NT2/D1 (cell line): Measurements from ENCODE around the gene GNPAT.

ENCODE experiments used
- DNase-seq: peaks from one replicate; pipeline ENCODE4 v3.0.0-alpha.2; 2011; ENCODE audit warnings: low read depth, low spot score
- H3K27me3 ChIP-seq: 2 replicates; pipeline ENCODE4 v1.6.0; 2011; ENCODE audit warnings: mild to moderate bottlenecking; ENCODE audit not compliant: insufficient read length, insufficient read depth
- H3K36me3 ChIP-seq: 2 replicates; pipeline ENCODE4 v1.6.1; 2011; ENCODE audit warnings: mild to moderate bottlenecking, low read length, mixed read lengths; ENCODE audit not compliant: insufficient read depth, insufficient read length
- H3K4me1 ChIP-seq: 2 replicates; pipeline ENCODE4 v1.5.1; 2011; ENCODE audit not compliant: insufficient read depth, insufficient read length
- H3K4me3 ChIP-seq: 2 replicates; pipeline ENCODE4 v1.5.1; 2011; ENCODE audit warnings: low read depth; ENCODE audit not compliant: insufficient read length
- H3K9ac ChIP-seq: 2 replicates; pipeline ENCODE4 v1.6.0; 2011; ENCODE audit warnings: low read depth; ENCODE audit not compliant: insufficient read length
- H3K9me3 ChIP-seq: 2 replicates; pipeline ENCODE4 v1.5.1; 2011; ENCODE audit warnings: mild to moderate bottlenecking, low read length; ENCODE audit not compliant: insufficient read depth
- SUZ12 ChIP-seq: IDR thresholded peaks from 2 replicates; pipeline ENCODE4 v1.6.1; 2011; ENCODE audit not compliant: insufficient read length, insufficient read depth; ENCODE audit errors: extremely low read depth
- YY1 ChIP-seq: IDR thresholded peaks from 2 replicates; pipeline ENCODE4 v1.6.1; 2011; ENCODE audit not compliant: insufficient read length, insufficient read depth
- ZNF274 ChIP-seq: IDR thresholded peaks from 2 replicates; pipeline ENCODE4 v1.6.1; 2011; ENCODE audit warnings: mild to moderate bottlenecking, low read depth, low read length

The GNPAT gene

GRCh38 chr1:231231511-231231910, 9.5 kb upstream of the GNPAT start:
- no peaks in the 10 kb centered on the region for H3K9me3 ChIP-seq
- peaks cover 50% of the 10 kb centered on the region for H3K36me3 ChIP-seq
- no peaks in the 10 kb centered on the region for H3K27me3 ChIP-seq
- H3K4me3 ChIP-seq: no peak overlapping the region
- H3K4me1 ChIP-seq: no peaks in the 10 kb centered on the region
- DNase-seq: no peak
- H3K9ac ChIP-seq: no peak overlapping the region
- no peak for TF ChIP-seq YY1
- no peak for TF ChIP-seq ZNF274
- TF ChIP-seq SUZ12: no peak

GRCh38 chr1:231232870-231233734, 7.9 kb upstream of the GNPAT start:
- Histone ChIP-seq H3K36me3 (peaks cover 55% of the 10 kb centered on the region), H3K9ac (no peak overlapping the region), H3K9me3 (no peaks in the 10 kb centered on the region), H3K4me1 (no peaks in the 10 kb centered on the region), H3K4me3 (no peak overlapping the region), H3K27me3 (no peaks in the 10 kb centered on the region)
- no peak for DNase-seq
- no peak for TF ChIP-seq SUZ12
- TF ChIP-seq YY1: no peak
- no peak for TF ChIP-seq ZNF274

DNA sequence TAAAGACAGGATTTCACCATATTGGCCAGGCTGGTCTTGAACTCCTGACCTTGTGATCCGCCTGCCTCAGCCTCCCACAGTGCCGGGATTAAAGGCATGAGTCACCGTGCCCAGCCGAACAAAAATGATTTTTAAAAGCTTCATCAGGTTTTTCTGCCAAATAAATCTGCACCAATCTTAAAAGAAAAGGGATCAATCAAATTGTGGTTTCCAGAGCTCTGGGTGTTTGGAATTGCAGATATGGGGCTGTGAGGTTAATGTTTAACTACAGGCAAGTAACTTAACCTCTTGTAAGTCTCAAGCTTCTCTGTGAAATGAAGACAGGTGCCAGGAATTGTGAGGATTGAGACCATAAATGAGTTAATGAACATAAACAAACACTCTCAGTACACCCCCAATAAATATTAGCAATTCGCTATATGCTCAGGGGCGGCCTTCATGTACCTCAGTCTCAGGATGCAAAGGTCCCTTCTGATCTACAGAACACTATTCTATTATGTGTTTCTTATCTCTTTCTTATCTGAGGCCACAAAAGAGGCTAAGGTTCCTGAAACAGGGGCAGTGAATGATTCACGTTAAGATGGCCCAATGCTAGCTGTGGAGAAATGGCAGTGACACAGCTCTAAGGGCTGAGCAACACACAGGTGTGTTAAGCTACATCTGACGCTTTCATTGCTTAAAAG, 7.1 kb upstream of the GNPAT start:
- Histone ChIP-seq H3K36me3 (peaks cover 56% of the 10 kb centered on the region), H3K9ac (no peak overlapping the region), H3K27me3 (no peaks in the 10 kb centered on the region), H3K9me3 (no peaks in the 10 kb centered on the region), H3K4me3 (no peak overlapping the region), H3K4me1 (no peaks in the 10 kb centered on the region)
- no peak for TF ChIP-seq ZNF274
- TF ChIP-seq SUZ12: no peak
- no peak for TF ChIP-seq YY1
- no peak for DNase-seq

GRCh38 chr1:231234506-231234905, 6.5 kb upstream of the GNPAT start:
- H3K9ac ChIP-seq: no peak overlapping the region
- no peak for TF ChIP-seq SUZ12
- no peak for TF ChIP-seq ZNF274
- no peak for TF ChIP-seq YY1
- no peaks in the 10 kb centered on the region for H3K9me3 ChIP-seq
- H3K4me3 ChIP-seq: no peak overlapping the region
- no peaks in the 10 kb centered on the region for H3K27me3 ChIP-seq
- H3K36me3 ChIP-seq: peaks cover 54% of the 10 kb centered on the region
- DNase-seq: no peak
- H3K4me1 ChIP-seq: no peaks in the 10 kb centered on the region

DNA sequence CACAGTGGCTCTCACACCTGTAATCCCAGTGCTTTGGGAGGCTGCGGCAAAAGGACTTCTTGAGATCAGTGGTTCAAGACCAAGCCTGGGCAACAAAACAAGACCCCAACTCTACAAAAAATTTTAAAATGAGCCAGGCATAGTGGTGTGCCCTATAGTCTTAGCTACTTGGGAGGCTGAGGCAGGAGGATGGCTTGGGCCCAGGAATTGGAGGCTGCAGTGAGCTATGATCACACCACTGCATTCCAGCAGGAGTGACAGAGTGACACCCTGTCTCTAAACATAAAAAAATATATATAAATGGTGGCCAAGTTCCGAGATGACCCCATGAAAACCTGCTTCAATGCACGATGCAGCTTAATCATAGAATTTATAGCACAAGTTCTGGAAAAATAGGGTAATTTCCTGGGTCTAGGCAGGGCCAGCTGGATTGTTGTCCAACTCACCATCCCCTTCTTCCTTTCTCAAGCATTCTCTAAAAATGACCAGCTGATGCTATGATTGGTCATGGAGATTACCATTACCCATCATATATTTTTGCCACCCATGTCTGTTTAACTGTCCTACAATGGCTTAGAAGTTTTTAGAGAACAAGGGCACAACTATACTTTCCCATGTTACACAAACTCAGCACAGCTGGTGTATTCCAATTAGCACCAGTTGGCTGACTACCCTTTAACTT, 5.3 kb upstream of the GNPAT start:
- Histone ChIP-seq H3K4me3 (no peak overlapping the region), H3K9ac (no peak overlapping the region), H3K4me1 (no peaks in the 10 kb centered on the region), H3K36me3 (peaks cover 45% of the 10 kb centered on the region), H3K9me3 (no peaks in the 10 kb centered on the region), H3K27me3 (no peaks in the 10 kb centered on the region)
- no peak for DNase-seq
- no peak for TF ChIP-seq ZNF274
- TF ChIP-seq YY1: no peak
- TF ChIP-seq SUZ12: no peak

DNA sequence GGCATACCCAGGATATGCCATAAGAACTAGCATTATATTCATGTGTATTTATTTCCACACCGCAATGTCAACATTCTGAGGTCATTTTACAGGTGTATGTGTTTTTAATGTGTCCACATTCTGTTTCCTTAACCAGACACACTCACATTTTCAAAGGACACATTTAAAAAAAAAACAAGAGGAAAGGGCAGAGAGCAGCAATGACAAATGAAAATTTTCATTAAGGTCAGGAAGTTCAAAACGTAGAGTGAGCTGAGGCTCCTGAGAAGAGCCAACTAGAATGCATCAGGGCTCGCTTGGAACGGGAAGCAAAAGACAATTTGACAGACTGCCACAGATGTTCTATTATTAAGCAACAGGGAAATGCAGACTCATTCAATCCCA, 4.8 kb upstream of the GNPAT start:
- Histone ChIP-seq H3K27me3 (no peaks in the 10 kb centered on the region), H3K4me1 (no peaks in the 10 kb centered on the region), H3K9me3 (no peaks in the 10 kb centered on the region), H3K36me3 (peaks cover 41% of the 10 kb centered on the region), H3K9ac (no peak overlapping the region), H3K4me3 (no peak overlapping the region)
- no peak for DNase-seq
- TF ChIP-seq SUZ12: no peak
- TF ChIP-seq YY1: no peak
- TF ChIP-seq ZNF274: no peak

- no peak for DNase-seq
- no peaks in the 10 kb centered on the region for H3K4me1 ChIP-seq
- H3K36me3 ChIP-seq: peaks cover 39% of the 10 kb centered on the region
- TF ChIP-seq ZNF274: no peak
- TF ChIP-seq SUZ12: no peak
- no peak for TF ChIP-seq YY1
- no peak overlapping the region for H3K9ac ChIP-seq
- no peak overlapping the region for H3K4me3 ChIP-seq
- H3K9me3 ChIP-seq: no peaks in the 10 kb centered on the region
- H3K27me3 ChIP-seq: no peaks in the 10 kb centered on the region
Observed at GRCh38 chr1:231236938-231237337, 4.1 kb upstream of the GNPAT start.
